Daoy (cell line): ENCODE measurements around the gene PTPRN2. TPM values are rescaled to one million over a fixed set of nuclear protein-coding genes. Genes with fewer than 3 reads are reported as not detected.

Source experiments
- DNase-seq: peaks from one replicate; pipeline ENCODE4 v3.0.0-alpha.2; 2015; ENCODE audit warnings: low read depth
- total RNA-seq: library from RNA; depleted of rRNA; stranded (reverse); fragments of >200 nt; shearing (Covaris generic); gene quantifications from 2 replicates; pipeline ENCODE4 v1.2.3, GENCODE V29; 2014

The PTPRN2 gene
- total RNA-seq, 1 experiment from 2014 or later, result 8.3 TPM

GRCh38 chr7:157818701-157819454, 768.7 kb downstream of the PTPRN2 start:
- no peak for DNase-seq

DNA sequence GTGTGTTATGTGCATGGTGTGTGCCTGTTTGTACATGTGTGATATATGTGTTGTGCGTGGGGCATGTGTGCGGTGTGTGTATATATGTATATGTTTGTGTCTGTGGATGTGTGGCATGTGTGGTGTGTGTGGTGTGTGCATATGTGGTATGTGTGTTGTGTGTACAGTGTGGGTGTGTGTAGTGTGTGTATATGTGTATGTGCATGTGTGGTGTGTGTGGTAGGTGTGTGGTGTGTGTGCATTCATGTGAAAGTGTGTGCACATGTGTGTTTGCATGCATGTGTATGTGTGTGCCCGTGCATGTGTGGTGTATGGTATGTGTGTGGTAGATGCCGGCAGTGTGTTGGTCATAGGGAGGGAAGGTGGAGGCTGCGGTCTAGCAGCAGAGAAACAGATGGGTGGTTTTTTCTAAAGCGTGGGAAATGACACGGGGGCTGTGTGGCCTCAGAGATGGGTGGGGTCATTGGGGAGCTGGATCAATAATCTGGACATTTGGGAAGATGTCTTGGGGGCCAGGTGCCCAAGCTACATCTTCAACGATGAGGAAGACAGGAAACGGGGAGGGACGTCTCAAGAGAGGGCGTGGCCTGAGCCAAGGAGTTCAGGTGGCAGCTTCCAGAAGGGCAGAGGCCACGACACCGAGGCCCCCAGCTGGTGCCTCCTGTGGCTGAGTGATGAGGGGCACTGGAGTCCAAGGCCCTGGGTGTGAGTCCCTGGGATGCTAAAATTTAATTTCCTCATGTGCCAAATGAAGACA, 769.5 kb downstream of the PTPRN2 start:
- no peak for DNase-seq

GRCh38 chr7:157817433-157817832, 770.2 kb downstream of the PTPRN2 start:
- DNase-seq, result no peak

- DNase-seq, result no peak
Observed at GRCh38 chr7:157816526-157817250, 770.9 kb downstream of the PTPRN2 start.

DNA sequence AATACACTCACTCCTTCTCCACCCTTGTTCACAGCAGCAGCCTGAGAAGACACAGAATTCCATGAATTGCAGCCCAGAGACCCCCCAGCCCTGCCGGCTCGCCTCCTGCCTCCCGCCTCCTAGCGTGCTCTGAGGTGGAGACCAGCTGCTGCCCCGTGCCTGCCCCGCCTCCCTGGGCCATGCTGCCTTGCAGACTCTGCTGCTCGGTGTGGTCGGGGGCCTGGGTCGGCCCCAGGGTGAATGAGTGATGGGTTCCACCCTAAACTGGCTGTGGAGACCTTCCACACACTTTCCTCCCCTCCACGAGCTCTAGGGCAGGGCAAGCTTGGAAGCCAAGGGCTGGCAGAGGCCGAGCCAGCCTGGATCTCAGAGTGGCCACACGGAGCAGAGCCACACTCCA, 771.5 kb downstream of the PTPRN2 start:
- no peak for DNase-seq

- DNase-seq, result no peak
Observed at GRCh38 chr7:157815706-157816022, 772.0 kb downstream of the PTPRN2 start.

DNA sequence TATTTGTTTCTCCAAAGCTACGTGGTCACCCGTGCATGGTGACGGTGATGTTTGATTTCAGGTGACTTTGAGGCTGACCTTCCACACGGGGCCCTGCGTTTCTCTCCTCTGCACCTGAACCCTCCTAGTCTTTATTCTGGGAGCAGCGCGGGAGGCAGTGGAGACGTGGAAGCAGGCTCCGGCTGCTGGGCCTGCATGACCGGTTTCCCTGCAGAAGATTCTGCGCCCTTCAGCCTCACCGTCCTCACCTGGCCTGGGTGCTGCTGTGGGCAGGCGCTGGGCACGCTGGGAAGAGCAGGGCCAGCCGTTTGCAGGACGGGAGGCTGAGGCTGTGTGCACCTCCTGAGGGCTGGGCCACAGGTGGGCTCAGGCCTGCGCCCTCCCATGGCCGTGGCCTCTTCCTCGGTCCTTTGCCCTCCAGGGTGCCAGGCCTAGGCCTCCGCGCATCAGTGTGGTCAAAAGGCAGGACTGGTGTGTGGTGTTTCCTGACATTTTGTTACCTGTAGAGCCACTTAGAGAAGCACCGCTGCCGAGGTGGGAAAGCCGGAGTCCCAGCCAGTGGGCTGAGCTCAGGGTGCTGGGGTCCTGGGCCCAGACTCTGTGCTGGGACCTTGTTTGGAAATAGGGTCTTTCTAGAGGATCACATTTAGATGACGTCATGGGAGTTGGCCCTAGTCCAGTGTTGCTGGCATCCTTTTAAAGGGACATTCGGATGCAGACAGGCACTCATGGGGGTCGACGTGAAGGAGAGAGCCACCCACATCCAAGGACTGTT, 772.5 kb downstream of the PTPRN2 start:
- no peak for DNase-seq

DNA sequence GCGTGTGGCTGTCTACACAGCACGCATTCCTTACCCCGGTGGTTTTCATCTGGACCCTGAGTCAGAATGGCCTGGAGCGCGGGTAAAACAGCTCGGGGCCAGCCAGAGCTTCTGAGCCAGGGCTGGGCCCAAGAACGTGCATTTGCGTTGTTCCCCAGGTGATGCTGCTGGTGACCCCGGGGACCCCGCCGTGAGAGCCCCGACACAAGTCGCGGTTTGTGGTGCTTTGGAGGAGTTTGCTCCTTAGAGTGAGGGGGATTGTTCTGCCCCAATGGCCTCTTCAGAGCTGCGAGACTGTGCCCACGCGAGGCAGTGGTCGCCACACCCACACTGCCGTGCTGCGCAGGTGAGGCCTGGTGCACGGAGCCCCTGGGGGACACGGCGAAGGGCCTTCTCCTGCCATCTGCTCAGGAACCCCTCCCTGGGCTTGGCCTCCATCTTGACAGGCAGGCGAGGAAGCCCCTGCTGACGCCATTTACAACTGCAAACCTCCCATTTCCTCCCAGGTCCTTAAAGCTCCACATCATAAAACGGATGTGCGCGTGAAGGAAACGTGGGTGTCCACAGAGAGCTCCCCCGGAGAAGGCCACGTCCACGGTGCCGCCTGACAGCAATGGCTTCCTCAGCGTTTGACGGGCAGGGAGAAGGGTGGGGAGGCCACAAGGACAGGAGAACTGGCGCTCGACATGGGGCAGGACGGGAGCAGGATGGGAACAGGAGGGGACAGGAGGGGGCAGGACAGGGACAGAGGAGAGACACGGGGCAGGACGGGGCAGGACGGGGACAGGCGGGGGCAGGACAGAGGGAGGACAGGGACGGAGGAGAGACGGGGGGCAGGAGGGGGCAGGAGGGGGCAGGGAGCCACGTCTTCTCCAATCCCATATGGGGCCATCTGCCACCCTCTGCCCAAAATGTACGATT, 773.6 kb downstream of the PTPRN2 start:
- no peak for DNase-seq

GRCh38 chr7:157813053-157813452, 774.6 kb downstream of the PTPRN2 start:
- no peak for DNase-seq

- no peak for DNase-seq
Observed at GRCh38 chr7:157811946-157812345, 775.7 kb downstream of the PTPRN2 start.

- no peak for DNase-seq
Observed at GRCh38 chr7:157809863-157810851, 777.5 kb downstream of the PTPRN2 start.

DNA sequence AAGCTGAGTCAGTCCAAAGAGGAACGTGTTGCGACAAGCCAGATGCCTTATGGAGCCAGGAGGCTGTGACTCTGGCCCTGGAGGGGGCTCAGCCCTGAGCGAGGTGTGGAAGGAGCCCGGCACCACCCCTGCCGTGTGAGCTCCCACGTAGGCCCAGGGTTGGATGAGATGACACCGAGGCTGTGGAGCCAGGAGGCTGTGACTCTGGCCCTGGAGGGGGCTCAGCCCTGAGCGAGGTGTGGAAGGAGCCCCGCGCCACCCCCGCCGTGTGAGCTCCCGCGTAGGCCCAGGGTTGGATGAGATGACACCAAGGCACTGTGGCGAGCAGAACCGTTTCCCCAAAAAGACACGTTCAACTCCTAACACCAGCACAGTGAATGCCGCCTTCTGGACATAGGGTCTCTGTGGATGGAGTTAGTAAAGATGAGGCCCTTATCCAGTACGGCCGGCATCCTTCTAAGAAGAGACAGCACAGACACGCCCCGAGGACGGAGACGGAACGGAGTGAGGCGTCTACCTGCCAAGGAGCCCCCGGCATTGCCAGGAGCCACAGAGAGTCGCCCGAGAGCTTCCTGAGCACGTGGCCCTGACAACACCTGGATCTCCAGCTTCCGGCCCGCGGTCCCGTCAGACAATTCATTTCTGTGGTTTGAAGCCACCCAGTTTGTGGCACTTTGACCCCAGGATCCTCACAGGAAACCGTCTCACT, 778.3 kb downstream of the PTPRN2 start:
- DNase-seq, result no peak

- no peak for DNase-seq
Observed at GRCh38 chr7:157808042-157808441, 779.6 kb downstream of the PTPRN2 start.

DNA sequence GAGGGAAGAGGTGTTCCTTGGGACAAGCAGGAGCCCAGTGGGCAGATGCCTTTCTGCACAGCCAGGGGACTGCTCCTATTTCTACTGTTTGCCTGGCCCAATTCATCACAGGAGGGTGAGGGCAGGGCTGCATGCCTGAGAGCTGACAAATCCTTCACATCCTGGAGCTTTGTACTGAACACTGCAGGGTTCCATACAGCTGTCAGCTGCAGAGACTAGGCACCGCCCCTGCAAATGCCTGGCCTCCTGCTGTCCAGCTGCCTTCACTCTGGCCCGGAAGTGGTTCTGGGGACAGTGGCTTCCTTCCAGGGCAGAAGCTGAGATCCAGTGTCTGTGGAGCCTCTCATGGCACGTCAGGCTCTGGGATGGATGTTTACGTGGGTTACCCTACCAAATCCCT, 780.1 kb downstream of the PTPRN2 start:
- peak; percentile 87 for DNase-seq

GRCh38 chr7:157806711-157807110, 780.9 kb downstream of the PTPRN2 start:
- DNase-seq, result no peak

- DNase-seq, result no peak
Observed at GRCh38 chr7:157805713-157806112, 781.9 kb downstream of the PTPRN2 start.

- no peak for DNase-seq
Observed at GRCh38 chr7:157803906-157804305, 783.7 kb downstream of the PTPRN2 start.

DNA sequence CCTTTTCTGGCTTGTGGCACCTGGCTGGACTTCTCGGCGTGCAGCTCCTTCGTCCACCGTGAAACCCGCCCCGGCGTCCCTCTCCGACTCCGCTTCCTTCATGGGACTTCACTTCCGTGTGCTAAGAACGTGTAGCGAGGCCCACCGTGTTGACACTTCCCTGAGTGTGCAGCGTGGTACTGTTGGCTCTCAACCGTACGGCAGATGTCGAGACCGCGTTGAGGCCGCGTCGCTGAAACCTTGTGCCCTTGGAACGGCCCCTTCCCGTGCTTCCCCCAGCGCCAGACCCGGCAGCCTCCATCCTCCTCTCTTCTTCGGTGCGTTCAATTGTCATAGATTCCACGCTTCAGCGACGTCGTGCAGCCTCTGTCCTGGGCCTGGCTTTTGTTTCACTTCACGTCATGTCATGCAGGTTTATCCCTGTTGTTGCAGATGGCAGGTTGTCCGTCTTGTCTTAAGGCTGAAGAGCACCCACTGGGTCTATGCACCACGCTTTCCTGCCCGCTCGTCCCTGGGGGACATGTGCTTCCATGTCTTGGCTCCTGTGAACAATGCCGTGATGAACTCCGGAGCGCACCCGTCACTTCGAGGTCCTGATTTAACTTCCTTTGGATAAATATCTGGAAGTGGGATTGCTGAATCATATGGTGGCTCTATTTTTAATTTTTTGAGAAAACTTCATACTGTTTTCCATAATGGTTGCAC, 785.5 kb downstream of the PTPRN2 start:
- no peak for DNase-seq
